Stimulated activated CD4-positive, alpha-beta T cell treated with anti-CD3 and anti-CD28 coated beads, Interleukin-1b, Interleukin-23, amount 100 ng/mL, for 4 hours (primary cell): Measurements from ENCODE around the gene ANKRD13B.
"Not testable (repeated sequence)": the region's sequence is repeated elsewhere in the genome, so short reads cannot be mapped to it uniquely, and the experiment has no call there.

Experiments used
- DNase-seq, 2 donors: peaks; one replicate each; pipeline ENCODE4 v3.0.0-alpha.2; 2020; ENCODE audit warnings: low read depth in 2 of 2

The ANKRD13B gene

DNA sequence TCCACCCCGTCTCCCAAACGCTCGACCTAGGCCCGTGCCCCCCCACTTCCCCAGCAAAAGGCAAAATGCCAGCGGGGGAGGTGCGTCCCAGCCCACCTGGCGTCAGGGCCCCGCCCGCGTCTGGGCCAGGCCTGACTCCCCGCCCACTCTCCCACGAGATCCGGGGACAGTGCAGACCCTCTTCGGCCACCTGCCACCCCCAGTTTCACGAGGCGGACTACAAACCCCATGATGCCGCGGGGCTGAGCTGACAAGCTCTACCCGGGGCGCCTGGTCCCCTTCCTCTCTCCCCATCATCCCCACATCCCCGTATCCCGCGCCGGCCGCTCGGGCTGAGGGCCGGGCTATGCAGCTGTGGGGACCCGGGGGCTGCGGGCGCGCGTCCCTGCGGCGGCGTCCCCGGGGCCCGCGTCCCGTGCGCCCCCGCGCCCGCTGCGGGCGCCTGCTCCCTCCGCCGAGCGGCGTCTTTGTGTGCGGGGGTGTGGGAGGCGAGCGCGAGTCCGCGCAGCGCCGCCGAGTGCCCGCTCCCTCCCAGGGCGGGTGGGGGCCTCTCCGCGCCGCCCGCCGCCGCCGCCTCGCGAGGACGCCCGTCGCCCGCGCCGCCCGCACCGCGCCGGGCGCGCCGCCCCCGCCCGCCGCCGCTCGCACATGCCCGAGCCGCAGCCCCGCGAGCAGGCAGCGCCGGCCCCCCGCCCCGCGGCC lies at the start of gene ANKRD13B:
ANKRD13B (plus strand) TSS at position 283 of the 702 bp plus-strand sequence. CDS start 490 bp downstream, outside the sequence.
- no peak for DNase-seq

GRCh38 chr17:29544066-29544465 lies 48.9 kb upstream of the ANKRD13B start:
- no peak for DNase-seq

GRCh38 chr17:29546085-29546484 lies 46.8 kb upstream of the ANKRD13B start:
- DNase-seq: no peak

GRCh38 chr17:29546830-29547229 lies 46.1 kb upstream of the ANKRD13B start:
- no peak for DNase-seq

- DNase-seq: no peak
Measured at GRCh38 chr17:29549177-29549923, 43.6 kb upstream of the ANKRD13B start.

DNA sequence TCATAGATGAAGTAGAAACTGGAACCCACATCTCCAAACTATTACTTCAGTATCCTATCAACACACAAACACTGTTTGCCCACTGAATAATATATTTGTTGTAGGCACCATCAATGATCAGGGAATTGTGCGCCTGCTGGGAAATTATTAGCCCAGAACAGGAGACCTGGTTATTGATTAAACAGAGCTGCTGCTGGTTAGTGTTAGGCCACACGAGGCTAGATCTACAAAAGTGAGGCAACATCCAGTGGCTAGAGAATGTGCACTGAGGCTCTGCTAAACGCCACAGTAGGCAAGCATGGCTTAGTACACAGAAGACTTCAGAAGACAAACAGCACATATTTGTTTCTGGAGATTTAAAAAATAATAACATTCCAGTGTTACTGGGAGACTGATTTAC lies 37.1 kb upstream of the ANKRD13B start:
- no peak for DNase-seq

- no peak for DNase-seq
Measured at GRCh38 chr17:29557085-29557738, 35.7 kb upstream of the ANKRD13B start.

DNA sequence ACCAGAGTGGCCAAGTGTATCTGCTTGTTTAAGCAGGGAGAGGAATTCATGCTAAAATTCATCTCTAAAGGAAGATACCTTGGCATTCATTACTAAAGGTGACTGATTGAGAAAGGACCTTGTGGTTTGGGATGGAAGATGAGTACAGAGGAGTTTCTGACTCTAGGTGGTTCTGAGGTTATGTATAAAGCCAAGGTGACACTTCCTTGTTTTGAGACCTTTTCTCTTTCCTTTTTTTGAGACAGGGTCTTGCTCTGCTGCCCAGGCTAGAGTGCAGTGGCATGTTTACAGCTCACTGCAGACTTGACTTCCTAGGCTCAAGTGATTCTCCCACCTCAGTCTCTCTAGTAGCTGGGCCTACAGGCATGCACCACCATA lies 35.2 kb upstream of the ANKRD13B start:
- no peak for DNase-seq

GRCh38 chr17:29558139-29558538 lies 34.8 kb upstream of the ANKRD13B start:
- DNase-seq: not testable (repeated sequence)

GRCh38 chr17:29559640-29560039 lies 33.3 kb upstream of the ANKRD13B start:
- DNase-seq: no peak

DNA sequence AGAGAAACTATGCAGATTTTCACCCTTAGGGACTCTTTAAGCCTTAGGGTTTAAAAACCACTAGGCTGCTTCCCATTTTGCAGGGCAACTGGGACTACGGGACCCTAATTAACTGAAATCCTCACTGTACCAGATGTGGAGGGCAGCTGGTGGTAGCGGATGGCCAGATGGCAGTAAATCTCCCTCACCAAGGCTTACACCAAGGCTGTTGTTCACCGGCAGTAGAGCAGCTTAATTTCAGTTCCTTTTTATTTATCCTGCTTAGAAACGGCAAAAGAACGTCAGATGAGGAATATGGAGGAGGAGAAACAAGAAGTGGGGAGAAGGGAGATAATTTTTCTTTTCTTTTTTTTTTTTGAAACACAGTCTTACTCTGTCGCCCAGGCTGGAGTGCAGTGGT lies 32.6 kb upstream of the ANKRD13B start:
- DNase-seq: no peak

DNA sequence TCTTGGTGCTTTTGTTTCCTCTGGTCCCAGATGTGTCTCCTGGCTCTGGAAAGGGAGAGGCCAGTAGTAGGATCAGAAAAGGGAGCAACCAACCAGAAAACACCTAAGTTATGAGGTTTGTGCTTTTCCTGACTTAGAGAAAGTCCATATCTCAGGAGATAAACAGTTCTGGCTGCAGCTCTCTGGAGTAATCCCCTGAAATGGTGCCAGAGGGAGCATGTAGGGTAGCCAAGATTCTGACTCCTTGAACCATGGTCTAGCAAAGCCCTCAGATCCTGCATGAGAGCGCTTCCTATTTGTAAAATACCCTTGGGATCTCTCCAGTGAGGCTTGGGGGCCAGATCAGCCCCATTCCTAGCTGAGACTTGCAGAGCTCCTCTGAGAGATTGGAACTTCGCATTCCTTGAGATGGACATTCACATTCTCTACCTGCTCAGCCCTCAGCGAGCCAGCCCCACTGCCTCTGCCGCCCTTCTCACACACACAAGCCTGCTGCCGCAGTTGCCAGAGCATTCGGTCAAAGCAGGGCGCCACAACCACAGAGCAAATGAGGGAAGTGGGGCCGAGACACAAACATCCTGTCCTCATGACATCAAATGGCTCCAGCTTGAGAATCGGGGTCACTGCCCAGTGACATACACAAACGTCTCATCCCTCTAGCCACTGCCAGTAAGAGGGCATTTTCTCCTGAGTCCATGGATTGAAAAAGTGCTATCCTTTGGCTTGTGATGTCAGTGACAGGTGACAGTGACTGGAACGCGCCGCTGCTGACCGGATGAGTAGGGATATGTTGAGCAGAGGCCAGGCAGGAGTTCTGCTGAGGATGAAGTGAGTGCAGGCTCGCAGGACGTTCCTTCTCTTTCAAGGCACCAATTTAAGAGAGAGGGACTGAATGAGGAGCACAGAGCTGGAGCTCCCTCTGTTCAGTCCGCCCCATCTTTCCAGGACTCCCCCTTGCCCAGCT lies 31.1 kb upstream of the ANKRD13B start:
- no peak for DNase-seq

DNA sequence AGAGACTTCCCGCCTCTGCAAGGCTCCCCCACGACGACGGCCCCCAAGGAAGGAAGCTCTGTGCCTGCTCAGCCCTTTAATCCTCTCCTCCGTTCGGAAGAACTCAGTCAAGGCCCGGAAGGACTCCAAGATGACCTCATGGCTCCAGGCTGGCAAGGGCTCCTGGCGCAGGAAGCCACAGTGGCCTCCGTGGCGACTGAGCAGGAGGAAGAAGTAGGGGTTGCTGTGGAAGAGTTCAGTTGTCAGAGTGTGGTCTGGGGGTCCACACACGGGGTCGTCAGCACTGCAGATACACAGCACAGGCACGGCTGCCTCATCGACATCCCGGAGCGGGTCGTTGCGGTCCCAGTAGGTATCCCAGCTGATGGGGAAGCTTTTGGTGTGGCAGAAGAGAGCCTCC lies 30.3 kb upstream of the ANKRD13B start:
- DNase-seq: no peak

- no peak for DNase-seq
Measured at GRCh38 chr17:29563816-29564215, 29.1 kb upstream of the ANKRD13B start.

- DNase-seq: peak; percentile 39 to 50
Measured at GRCh38 chr17:29565643-29566472, 27.1 kb upstream of the ANKRD13B start.

DNA sequence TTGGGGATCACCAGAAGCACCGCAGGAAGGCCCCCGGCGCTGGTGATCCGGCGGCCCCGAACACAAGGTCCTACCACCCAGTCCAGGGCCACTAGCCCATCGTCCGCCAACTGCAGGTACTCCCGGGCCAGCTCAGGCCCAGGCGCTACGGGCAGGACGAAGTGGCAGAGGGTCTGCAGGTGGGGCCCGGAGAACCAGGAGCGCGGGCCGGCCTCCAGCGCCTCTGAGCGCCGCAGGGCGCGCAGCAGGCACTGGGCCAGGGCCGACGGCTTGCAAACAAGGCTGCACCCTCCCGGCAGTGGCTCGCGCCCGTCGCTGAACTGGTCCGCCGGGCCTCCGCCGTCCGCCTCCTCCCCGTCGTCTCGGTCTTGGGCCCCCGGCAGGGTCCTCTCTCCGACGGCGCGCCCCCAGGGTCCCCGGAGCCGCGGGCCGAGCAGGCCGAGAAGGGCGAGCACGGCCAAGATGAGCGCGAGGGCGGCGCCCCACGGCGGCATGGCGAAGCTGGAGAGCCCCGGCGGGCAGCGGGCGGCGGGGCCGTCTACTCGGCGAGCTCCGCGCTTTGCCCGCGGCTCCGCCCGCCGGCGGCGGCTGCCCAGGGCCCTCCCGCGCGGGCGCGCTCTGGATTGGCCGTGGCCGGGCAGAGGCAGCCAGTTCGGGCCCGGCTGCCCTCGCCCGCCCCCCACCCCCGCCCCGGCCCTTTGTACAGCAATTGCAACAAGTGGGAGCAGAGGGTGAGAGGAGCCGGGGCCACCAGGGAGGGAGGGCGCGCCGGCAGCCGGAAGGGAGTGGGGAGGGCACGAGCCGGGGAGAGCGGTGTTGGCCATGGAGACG lies 26.2 kb upstream of the ANKRD13B start, which contains the start of gene ABHD15:
ABHD15 (minus strand) TSS at position 565 of the 831 bp plus-strand sequence; CDS start at position 494, 71 bp downstream.
- peak in 1 of 2 donors; percentile 57 for DNase-seq

DNA sequence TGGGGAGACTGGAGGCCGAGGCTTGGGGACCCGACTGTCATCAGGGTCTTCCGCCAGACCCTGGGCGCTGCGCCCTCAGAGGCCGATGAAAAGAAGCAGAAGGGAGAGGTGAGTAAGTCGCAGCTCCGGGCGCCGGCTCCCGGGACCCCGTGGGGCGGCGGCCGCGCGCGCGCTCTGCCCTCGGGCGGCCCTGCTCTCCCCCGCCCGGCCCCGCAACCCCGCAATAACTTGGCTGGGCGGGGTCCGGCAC lies 25.7 kb upstream of the ANKRD13B start:
- DNase-seq: no peak

DNA sequence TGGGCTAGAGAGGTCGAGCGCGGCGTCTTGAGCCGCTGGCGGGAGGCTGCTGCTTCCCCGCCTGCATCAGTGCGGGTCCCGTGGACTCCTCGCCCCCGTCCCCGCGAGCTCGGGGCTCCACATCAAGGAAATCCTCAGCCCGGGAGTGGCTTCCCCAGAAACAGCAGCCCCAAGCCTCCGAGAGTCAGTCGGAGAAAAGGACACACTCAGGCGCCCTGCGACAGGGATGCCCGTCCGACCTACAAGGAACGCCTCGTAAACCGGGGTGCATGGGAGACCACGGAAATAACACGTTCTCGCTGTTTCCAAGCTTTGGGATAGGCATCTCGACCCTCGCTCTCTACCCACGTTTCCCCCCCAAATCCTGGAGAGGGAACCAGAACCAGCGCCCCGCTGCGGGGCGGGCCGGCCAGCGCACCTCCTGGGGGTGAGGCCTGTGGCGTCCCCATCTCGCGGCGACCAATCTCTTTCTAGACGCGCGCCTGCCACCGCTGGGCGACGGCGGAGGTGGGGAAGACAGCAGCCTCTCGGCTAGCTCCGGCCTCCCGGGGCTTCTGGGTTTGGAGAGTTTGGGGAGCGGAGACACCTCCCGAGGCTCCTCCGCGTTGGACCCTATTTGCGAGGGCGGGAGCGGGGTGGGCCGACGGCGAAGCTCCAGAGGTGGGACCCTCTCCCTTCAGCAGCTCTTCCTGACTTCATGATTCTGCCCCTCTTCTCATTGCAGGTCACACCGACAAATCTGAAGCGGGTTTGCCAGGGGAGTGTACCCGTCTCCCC lies 25.2 kb upstream of the ANKRD13B start:
- DNase-seq: peak; percentile 53 to 60
